K562 treated with DMSO at 1 percent for 24 hours (cell line): Measurements from ENCODE around the gene ZNF728. TPM values are rescaled to one million over a fixed set of nuclear protein-coding genes. Genes with fewer than 3 reads are reported as not detected.

Experiments
- total RNA-seq: library from RNA; unstranded; fragments of 300-600 nt; gene quantifications from 2 replicates; pipeline ENCODE4 v1.2.3, GENCODE V29; 2022; ENCODE audit warnings: low read depth; ENCODE audit not compliant: insufficient read depth

ZNF728 gene
- 0.53 TPM in 1 of 2 replicates, not detected in the other for total RNA-seq

GRCh38 chr19:23002690-23003422 lies at the start of gene ZNF728:
Gene ZNF728, minus strand, starts transcription at chr19:23003176. Its CDS starts 146 bp downstream, at chr19:23003030.

Other genes starting within 250 kb of the ZNF728 start
- gene ZNF99, start 219.0 kb downstream of the ZNF728 start, total RNA-seq: not detected in 2 replicates
- gene ZNF723, start 170.9 kb downstream of the ZNF728 start, total RNA-seq: not detected in 2 replicates
- gene ZNF730, start 113.8 kb upstream of the ZNF728 start, total RNA-seq: 0.42 and 0.69 TPM in 2 replicates
- gene ZNF724, start 247.2 kb upstream of the ZNF728 start, total RNA-seq: 0.15 and 0.29 TPM in 2 replicates